ENCODE data around the gene ZCCHC4. TPM values are rescaled to one million over a fixed set of nuclear protein-coding genes. Genes with fewer than 3 reads are reported as not detected.
A peak's percentile ranks its signal among the peaks of the same experiment; 100 is the strongest.

The ZCCHC4 gene
- total and polyA plus RNA-seq, 2 of the 4 experiments (the other 2 are of a cell fraction): 7.9 to 8.1 TPM

DNA sequence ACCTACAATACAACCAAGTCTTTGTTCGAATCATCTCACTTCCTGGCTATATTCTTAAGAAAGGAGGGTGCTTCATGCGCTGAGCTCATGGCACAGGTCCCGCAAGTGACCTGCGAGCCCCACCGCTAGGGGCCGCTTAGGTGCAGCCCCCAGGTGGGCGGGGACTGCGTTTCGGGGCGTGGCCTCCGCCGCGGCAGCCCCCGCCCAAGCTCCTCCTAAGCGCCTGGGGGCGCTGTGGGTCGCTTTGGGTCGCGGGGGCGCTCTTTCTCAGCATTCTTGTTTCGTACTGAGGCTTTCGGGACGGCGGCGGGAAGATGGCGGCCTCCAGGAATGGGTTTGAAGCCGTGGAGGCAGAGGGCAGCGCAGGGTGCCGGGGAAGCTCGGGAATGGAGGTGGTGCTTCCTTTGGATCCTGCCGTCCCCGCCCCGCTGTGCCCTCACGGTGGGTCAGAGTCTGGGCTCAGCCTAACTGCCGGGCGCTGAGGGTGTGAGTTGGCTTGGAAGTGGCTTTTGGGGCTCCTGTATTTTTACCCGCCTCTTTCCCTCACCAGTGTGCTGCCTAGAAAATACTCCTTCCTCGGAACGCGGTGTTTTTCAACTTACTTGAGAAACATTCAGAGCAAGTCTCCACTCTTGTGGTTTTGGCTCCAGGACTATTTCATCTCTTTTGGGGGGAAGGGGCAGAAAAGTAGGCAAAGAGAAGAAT, at the start of gene ZCCHC4 (continued):
- TF ChIP-seq CHD1 (IDR thresholded peaks at IDR 0.05; ENCODE audit: low read depth, low read length): no peak
- peak; percentile 51; the same call in 1 of the 2 replicates for TF ChIP-seq MXI1 (IDR thresholded peaks at IDR 0.05; ENCODE audit: borderline replicate concordance, low read depth, low read length)
- peak; percentile 97 for TF ChIP-seq RCOR1 (IDR thresholded peaks at IDR 0.05; ENCODE audit: insufficient replicate concordance, low read length)
- TF ChIP-seq BHLHE40 (IDR thresholded peaks at IDR 0.05; ENCODE audit: low read depth, low read length): no peak; the same call in 1 of the 2 replicates

DNA sequence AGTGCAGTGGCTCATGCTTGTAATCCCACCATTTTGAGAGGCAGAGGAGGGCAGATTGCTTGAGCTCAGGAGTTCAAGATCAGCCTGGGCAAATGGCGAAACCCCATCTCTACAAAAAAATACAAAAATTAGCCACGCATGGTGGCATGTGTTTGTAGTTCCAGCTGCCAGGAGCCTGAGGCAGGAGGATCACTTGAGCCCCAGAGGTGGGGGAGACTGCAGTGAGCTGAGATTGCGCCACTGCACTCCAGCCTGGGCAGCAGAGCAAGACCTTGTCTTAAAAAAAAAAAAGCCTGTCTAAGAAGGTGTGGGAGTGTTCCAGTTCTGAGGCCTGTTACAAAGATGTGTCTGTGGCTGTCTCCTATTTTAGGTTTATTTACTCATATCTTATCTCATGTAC, 40.7 kb upstream of the ZCCHC4 start:
- ATAC-seq (ENCODE audit: low read depth) (no peak), DNase-seq (no peak)
- no peak overlapping the region for H2AFZ ChIP-seq (replicated peaks; ENCODE audit: low read length, poor library complexity)
- dilution Hi-C loops (cut with HindIII; ENCODE audit: low sequenced_read_pairs, unreplicated experiment): no loop called here
- no peak overlapping the region for H2BK120ac ChIP-seq (ENCODE audit: low read depth, low read length)
- H3K9me3 ChIP-seq (ENCODE audit: control insufficient read depth, insufficient read depth, low read length): no peaks in the 10 kb centered on the region
- no TSS peak for BruUV-seq (replicated peaks)
- H3K36me3 ChIP-seq (ENCODE audit: control insufficient read depth, insufficient read depth, low read length): no peaks in the 10 kb centered on the region; the same call in 1 of the 2 replicates
- H3K4me2 ChIP-seq (ENCODE audit: low read depth, low read length): no peak overlapping the region
- in situ Hi-C loops (cut with MboI; ENCODE audit: low sequenced_read_pairs): no loop called here
- H3K23ac ChIP-seq (ENCODE audit: low read depth, low read length): no peak overlapping the region
- no peaks in the 10 kb centered on the region for H3K4me1 ChIP-seq (ENCODE audit: control insufficient read depth, insufficient read depth, low read length)
- H3K27me3 ChIP-seq (ENCODE audit: control insufficient read depth, insufficient read depth, low read length): no peaks in the 10 kb centered on the region
- H2AK9ac ChIP-seq (replicated peaks; ENCODE audit: low read depth, low read length, poor library complexity): no peak overlapping the region
- H2BK20ac ChIP-seq (ENCODE audit: low read depth, low read length): no peak overlapping the region
- no peak overlapping the region for H3K18ac ChIP-seq (ENCODE audit: low read depth, low read length)
- H4K5ac ChIP-seq (ENCODE audit: low read depth, low read length): no peak overlapping the region
- CTCF ChIA-PET: interaction anchor here (0.5 kb wide), 1 partner anchor 33 kb away, joined by 4 read pairs; no protein-coding TSS in a partner anchor
- H3K14ac ChIP-seq (replicated peaks; ENCODE audit: low read depth, low read length): no peak overlapping the region
- WGBS, 2 experiments (ENCODE audit: extremely low coverage in 2 of 2, insufficient read length in 1 of 2): no CpG with 5 or more reads among the region's 3 CpGs
- no peak overlapping the region for H2BK5ac ChIP-seq (ENCODE audit: low read depth, low read length, poor library complexity, severe bottlenecking)
- H4K8ac ChIP-seq (ENCODE audit: low read depth in 2 of 2, low read length in 2 of 2): no peak overlapping the region
- H3K9me1 ChIP-seq (ENCODE audit: insufficient read depth, low read length): no peaks in the 10 kb centered on the region
- no peak overlapping the region for H3K9ac ChIP-seq (ENCODE audit: low read depth, low read length)
- POLR2A ChIA-PET (ENCODE audit: unreplicated experiment): no interaction called here
- no peak overlapping the region for H4K91ac ChIP-seq (ENCODE audit: insufficient read depth, low read depth, low read length)
- no peaks in the 10 kb centered on the region for H4K20me1 ChIP-seq (ENCODE audit: insufficient read depth, low read length)
- no peak overlapping the region for H2BK15ac ChIP-seq (ENCODE audit: low read depth, low read length)
- H3K56ac ChIP-seq (ENCODE audit: extremely low read depth, insufficient read depth, low read length): no peak overlapping the region
- intact Hi-C loops (cut with micrococcal nuclease): no loop called here
- no peaks in the 10 kb centered on the region for H3K79me1 ChIP-seq (ENCODE audit: low read depth in 1 of 2, low read length in 2 of 2)
- H3K27ac ChIP-seq (ENCODE audit: insufficient read depth, low read length): no peak overlapping the region
- no peak overlapping the region for H3K4ac ChIP-seq (ENCODE audit: low read depth, low read length)
- no peak overlapping the region for H3K4me3 ChIP-seq (ENCODE audit: insufficient read depth, low read depth, low read length)
- no peak for TF ChIP-seq NFE2L2 (IDR thresholded peaks at IDR 0.05; ENCODE audit: low read depth, low read length)
- no peak for TF ChIP-seq MAZ (IDR thresholded peaks at IDR 0.05; ENCODE audit: borderline replicate concordance, low read depth, low read length)
- TF ChIP-seq MAFK (IDR thresholded peaks at IDR 0.05; ENCODE audit: low read depth, low read length): no peak
- TF ChIP-seq, protein P1, sequence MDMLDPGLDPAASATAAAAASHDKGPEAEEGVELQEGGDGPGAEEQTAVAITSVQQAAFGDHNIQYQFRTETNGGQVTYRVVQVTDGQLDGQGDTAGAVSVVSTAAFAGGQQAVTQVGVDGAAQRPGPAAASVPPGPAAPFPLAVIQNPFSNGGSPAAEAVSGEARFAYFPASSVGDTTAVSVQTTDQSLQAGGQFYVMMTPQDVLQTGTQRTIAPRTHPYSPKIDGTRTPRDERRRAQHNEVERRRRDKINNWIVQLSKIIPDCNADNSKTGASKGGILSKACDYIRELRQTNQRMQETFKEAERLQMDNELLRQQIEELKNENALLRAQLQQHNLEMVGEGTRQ (IDR thresholded peaks at IDR 0.05; ENCODE audit: low read depth, low read length): no peak
- TF ChIP-seq RCOR1 (IDR thresholded peaks at IDR 0.05; ENCODE audit: insufficient replicate concordance, low read length): no peak
- TF ChIP-seq, protein P2, sequence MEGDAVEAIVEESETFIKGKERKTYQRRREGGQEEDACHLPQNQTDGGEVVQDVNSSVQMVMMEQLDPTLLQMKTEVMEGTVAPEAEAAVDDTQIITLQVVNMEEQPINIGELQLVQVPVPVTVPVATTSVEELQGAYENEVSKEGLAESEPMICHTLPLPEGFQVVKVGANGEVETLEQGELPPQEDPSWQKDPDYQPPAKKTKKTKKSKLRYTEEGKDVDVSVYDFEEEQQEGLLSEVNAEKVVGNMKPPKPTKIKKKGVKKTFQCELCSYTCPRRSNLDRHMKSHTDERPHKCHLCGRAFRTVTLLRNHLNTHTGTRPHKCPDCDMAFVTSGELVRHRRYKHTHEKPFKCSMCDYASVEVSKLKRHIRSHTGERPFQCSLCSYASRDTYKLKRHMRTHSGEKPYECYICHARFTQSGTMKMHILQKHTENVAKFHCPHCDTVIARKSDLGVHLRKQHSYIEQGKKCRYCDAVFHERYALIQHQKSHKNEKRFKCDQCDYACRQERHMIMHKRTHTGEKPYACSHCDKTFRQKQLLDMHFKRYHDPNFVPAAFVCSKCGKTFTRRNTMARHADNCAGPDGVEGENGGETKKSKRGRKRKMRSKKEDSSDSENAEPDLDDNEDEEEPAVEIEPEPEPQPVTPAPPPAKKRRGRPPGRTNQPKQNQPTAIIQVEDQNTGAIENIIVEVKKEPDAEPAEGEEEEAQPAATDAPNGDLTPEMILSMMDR (conservative IDR thresholded peaks at IDR 0.05; ENCODE audit: low read depth, low read length): no peak
- TF ChIP-seq POLR2A (IDR thresholded peaks at IDR 0.05; ENCODE audit: low read depth, low read length): no peak
- TF ChIP-seq RFX5 (IDR thresholded peaks at IDR 0.05; ENCODE audit: low read depth, low read length): no peak
- no peak for TF ChIP-seq SMC3 (IDR thresholded peaks at IDR 0.05; ENCODE audit: low read depth, low read length)
- TF ChIP-seq CHD1 (IDR thresholded peaks at IDR 0.05; ENCODE audit: low read depth, low read length): no peak
- H2AK5ac ChIP-seq (ENCODE audit: low read depth, low read length): no peak overlapping the region

Data from IMR-90 (cell line).